Psoas muscle (tissue), 8 donors: Measurements from ENCODE around the gene TLE2. TPM values are rescaled to one million over a fixed set of nuclear protein-coding genes. Genes with fewer than 3 reads are reported as not detected.
A peak's percentile ranks its signal among the peaks of the same experiment; 100 is the strongest.

Experiments used
- ATAC-seq, 4 donors: fragments of 200-7000 bp; cut with Tn5 transposase; one replicate each; pipeline ENCODE4 v1.9.1; 2020; ENCODE audit warnings: moderate library complexity in 3 of 4, mild to moderate bottlenecking in 2 of 4
- DNase-seq, 2 donors: peaks; one replicate each; pipeline ENCODE4 v3.0.0-alpha.2; 2020
- H3K27ac ChIP-seq: fragments of 200-600 bp; one replicate; pipeline ENCODE4 v1.8.0; 2022
- H3K27me3 ChIP-seq, 3 donors: fragments of 200-600 bp in 1 of 3; one replicate each; pipeline versions ENCODE4 v1.6.1 to v1.8.0; 2013 to 2022; ENCODE audit warnings: low read length in 2 of 3, mild to moderate bottlenecking in 2 of 3, moderate library complexity in 1 of 3; ENCODE audit not compliant: insufficient read depth in 3 of 3
- H3K36me3 ChIP-seq, 2 donors: fragments of 200-600 bp in 1 of 2; one replicate each; pipeline versions ENCODE4 v1.6.1 to v1.8.0; 2013 to 2022; ENCODE audit warnings: low read depth in 1 of 2, mild to moderate bottlenecking in 1 of 2, moderate library complexity in 1 of 2; ENCODE audit not compliant: insufficient read depth in 1 of 2
- H3K4me1 ChIP-seq: fragments of 200-600 bp; one replicate; pipeline ENCODE4 v1.8.0; 2022
- H3K4me3 ChIP-seq: fragments of 200-600 bp; one replicate; pipeline ENCODE4 v1.8.0; 2022; ENCODE audit warnings: mild to moderate bottlenecking
- H3K9me3 ChIP-seq: fragments of 200-600 bp; one replicate; pipeline ENCODE4 v1.8.0; 2022
- CTCF ChIP-seq: fragments of 200-600 bp; IDR thresholded peaks from one replicate; pipeline ENCODE4 v1.8.0; 2022; ENCODE audit warnings: antibody characterized with exemption
- WGBS, 3 donors: extraction: QIAGEN DNeasy Blood & Tissue Kit; methylation state at CpG; one replicate each; pipeline versions ENCODE4 v1.1.6 to v1.1.7; 2013; 5-methylcytosine and 5-hydroxymethylcytosine counted together
- intact Hi-C, 2 donors: fragments of 100-400 bp; cut with DNase I; formaldehyde crosslinking; loops; one replicate each; pipeline versions ENCODE4 v1.11.0 to v1.14.2; 2022
- polyA plus RNA-seq, 3 donors: library from polyadenylated mRNA; stranded (reverse); fragments of 200-250 nt; gene quantifications; one replicate each; pipeline ENCODE4 v1.2.3, GENCODE V29; 2013
- total RNA-seq, 4 donors: library from RNA; stranded (reverse); fragmentation: NEBNext Ultra II Directional in 2 of 4; extraction: Animal tissue kit (Norgen Biotek cat#: 25700) in 2 of 4; gene quantifications; one replicate each; pipeline versions ENCODE4 v1.2.1 to v1.2.4, GENCODE V29; 2021 to 2023
- donor health status: healthy with polysubstance abuse.
- donor health status: DM: no; HTN: no; CAD: no; lungs with moderate emphysema.
- donor health status: Bipolar disorder and iron deficiency.
- donor health status: healthy.
- donor health status: DM: yes; HTN: yes; CAD: no.
- donor health status: DM: no; HTN: no; CAD: no.
- donor health status: DM: no; HTN: no; CAD: no.
- donor health status: DM: yes; HTN: yes; CAD: no.

Gene TLE2
- total and polyA plus RNA-seq, 7 donors: 23.5 to 42.5 (median 33.6) TPM

- Histone ChIP-seq H3K27me3 (no peaks in the 10 kb centered on the region), H3K9me3 (no peaks in the 10 kb centered on the region), H3K4me1 (no peaks in the 10 kb centered on the region), H3K4me3 (no peak overlapping the region), H3K27ac (no peak overlapping the region), H3K36me3 (peaks cover 0 to 74% of the 10 kb centered on the region in 2 donors)
- intact Hi-C loops: no loop called here
- TF ChIP-seq CTCF: no peak
- WGBS, 3 donors: 77 to 85% (median 83%) methylated on average over 9 of the region's 9 CpGs
- DNase-seq (no peak), ATAC-seq (no peak)
Measured at GRCh38 chr19:3007975-3008374, 21.1 kb downstream of the TLE2 start.

GRCh38 chr19:3006075-3006767, 22.9 kb downstream of the TLE2 start:
- Histone ChIP-seq H3K4me1 (no peaks in the 10 kb centered on the region), H3K27ac (no peak overlapping the region), H3K36me3 (peaks cover 0 to 79% of the 10 kb centered on the region in 2 donors), H3K27me3 (no peaks in the 10 kb centered on the region), H3K9me3 (no peaks in the 10 kb centered on the region), H3K4me3 (no peak overlapping the region)
- WGBS, 3 donors: 74 to 77% (median 77%) methylated on average over 34 to 37 of the region's 37 CpGs
- TF ChIP-seq CTCF: no peak
- ATAC-seq (peak in 1 of 4 donors; percentile 29), DNase-seq (no peak)
- intact Hi-C loops: no loop called here

GRCh38 chr19:3005345-3005744, 23.7 kb downstream of the TLE2 start:
- no peaks in the 10 kb centered on the region for H3K4me1 ChIP-seq
- no peak for ATAC-seq
- no peak for TF ChIP-seq CTCF
- H3K9me3 ChIP-seq: no peaks in the 10 kb centered on the region
- H3K36me3 ChIP-seq: peaks cover 0 to 80% of the 10 kb centered on the region in 2 donors
- H3K4me3 ChIP-seq: no peak overlapping the region
- H3K27me3 ChIP-seq: no peaks in the 10 kb centered on the region
- H3K27ac ChIP-seq: no peak overlapping the region
- 83 to 86% (median 84%) methylated on average over 12 to 18 of the region's 18 CpGs for WGBS, 3 donors
- intact Hi-C loops: no loop called here
- no peak for DNase-seq

- TF ChIP-seq CTCF: no peak
- 79 to 100% (median 80%) methylated on average over 4 of the region's 4 CpGs for WGBS, 3 donors
- Histone ChIP-seq H3K9me3 (no peaks in the 10 kb centered on the region), H3K27me3 (no peaks in the 10 kb centered on the region), H3K4me1 (no peaks in the 10 kb centered on the region), H3K36me3 (peaks cover 0 to 79% of the 10 kb centered on the region in 2 donors), H3K4me3 (no peak overlapping the region), H3K27ac (no peak overlapping the region)
- intact Hi-C loops: no loop called here
- ATAC-seq (no peak), DNase-seq (no peak)
Measured at GRCh38 chr19:3004522-3004921, 24.6 kb downstream of the TLE2 start.

GRCh38 chr19:3003046-3003445, 26.0 kb downstream of the TLE2 start:
- no peak for DNase-seq
- Histone ChIP-seq H3K36me3 (peaks cover 0 to 73% of the 10 kb centered on the region in 2 donors), H3K27me3 (no peaks in the 10 kb centered on the region), H3K4me1 (no peaks in the 10 kb centered on the region), H3K9me3 (no peaks in the 10 kb centered on the region), H3K27ac (no peak overlapping the region), H3K4me3 (no peak overlapping the region)
- WGBS, 3 donors: 76 to 79% (median 76%) methylated on average over 7 of the region's 7 CpGs
- no peak for TF ChIP-seq CTCF
- intact Hi-C loops: no loop called here
- no peak for ATAC-seq
